Panc1 (cell line): ENCODE data around the gene CTF1.

Experiments used
- POLR2AphosphoS5 ChIP-seq: IDR thresholded peaks from 2 replicates; pipeline ENCODE4 v1.6.1; 2012; ENCODE audit warnings: mild to moderate bottlenecking, low read depth, low read length, moderate library complexity
- SIN3A ChIP-seq: IDR thresholded peaks from 2 replicates; pipeline ENCODE4 v1.6.1; 2012; ENCODE audit warnings: low read depth, mild to moderate bottlenecking, low read length, moderate library complexity, borderline replicate concordance; ENCODE audit not compliant: insufficient read depth
- TCF7L2 ChIP-seq: IDR thresholded peaks from 2 replicates; pipeline ENCODE4 v1.6.1; 2011; ENCODE audit warnings: mild to moderate bottlenecking, low read depth, low read length, inconsistent platforms
- TF ChIP-seq, protein P1 (sequence below): fragments of 450-650 bp; IDR thresholded peaks from 2 replicates; pipeline ENCODE4 v1.5.1; 2017; ENCODE audit warnings: mild to moderate bottlenecking

DNA sequence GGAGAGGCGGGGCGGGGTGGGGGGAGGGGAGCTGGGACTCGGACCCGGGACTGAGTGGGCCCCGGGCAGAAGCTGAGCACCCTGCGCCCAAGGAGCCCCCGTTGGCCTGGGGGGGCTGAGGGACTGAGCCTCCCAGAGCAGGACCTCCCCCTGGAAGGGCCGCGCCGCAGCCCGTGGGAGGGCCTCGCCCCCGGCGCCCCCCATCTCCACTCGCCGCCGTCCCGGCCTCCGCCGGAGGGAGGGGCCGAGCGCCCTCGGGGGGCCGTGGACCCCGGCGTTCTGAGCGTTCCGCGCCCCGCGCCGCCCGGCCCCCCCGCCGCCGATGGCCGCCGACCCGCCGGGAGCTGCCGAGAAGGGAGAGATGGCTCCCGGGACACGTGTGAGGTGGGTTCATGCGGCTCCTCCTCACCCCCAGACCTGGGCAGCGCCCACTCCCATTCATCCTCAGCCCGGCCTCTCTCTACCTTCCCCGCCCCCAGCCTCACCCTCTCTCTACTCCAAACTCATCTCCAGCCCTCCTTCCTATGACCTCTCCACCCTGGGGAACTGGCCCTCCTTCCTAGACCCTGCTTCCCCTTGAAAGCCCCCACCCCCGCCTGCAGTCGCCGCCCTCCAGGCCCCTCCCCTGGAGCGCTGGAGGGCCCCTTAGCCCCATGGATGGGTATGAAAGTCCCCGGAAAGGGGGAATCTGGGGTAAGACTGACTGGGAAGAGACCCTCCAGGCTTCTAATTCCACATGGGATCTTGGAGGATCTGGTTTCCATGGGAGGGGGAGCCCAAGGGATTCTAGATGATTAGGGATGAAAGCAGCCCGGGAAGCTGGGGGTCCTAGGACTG, 27.9 kb downstream of the CTF1 start:
- TF ChIP-seq SIN3A = no peak
- TF ChIP-seq, protein P1, sequence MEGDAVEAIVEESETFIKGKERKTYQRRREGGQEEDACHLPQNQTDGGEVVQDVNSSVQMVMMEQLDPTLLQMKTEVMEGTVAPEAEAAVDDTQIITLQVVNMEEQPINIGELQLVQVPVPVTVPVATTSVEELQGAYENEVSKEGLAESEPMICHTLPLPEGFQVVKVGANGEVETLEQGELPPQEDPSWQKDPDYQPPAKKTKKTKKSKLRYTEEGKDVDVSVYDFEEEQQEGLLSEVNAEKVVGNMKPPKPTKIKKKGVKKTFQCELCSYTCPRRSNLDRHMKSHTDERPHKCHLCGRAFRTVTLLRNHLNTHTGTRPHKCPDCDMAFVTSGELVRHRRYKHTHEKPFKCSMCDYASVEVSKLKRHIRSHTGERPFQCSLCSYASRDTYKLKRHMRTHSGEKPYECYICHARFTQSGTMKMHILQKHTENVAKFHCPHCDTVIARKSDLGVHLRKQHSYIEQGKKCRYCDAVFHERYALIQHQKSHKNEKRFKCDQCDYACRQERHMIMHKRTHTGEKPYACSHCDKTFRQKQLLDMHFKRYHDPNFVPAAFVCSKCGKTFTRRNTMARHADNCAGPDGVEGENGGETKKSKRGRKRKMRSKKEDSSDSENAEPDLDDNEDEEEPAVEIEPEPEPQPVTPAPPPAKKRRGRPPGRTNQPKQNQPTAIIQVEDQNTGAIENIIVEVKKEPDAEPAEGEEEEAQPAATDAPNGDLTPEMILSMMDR = no peak
- no peak for TF ChIP-seq POLR2AphosphoS5
- TF ChIP-seq TCF7L2 = no peak
